HG03135 (cell line): ENCODE measurements around the gene GPX1.
"Not testable (repeated sequence)": the region's sequence is repeated elsewhere in the genome, so short reads cannot be mapped to it uniquely, and the experiment has no call there.

ENCODE experiments used
- ATAC-seq: cut with Tn5 transposase; IDR thresholded peaks from one replicate; pipeline ENCODE4 v1.9.1; 2021; ENCODE audit warnings: mild to moderate bottlenecking, moderate library complexity; ENCODE audit not compliant: unreplicated experiment

Gene GPX1

DNA sequence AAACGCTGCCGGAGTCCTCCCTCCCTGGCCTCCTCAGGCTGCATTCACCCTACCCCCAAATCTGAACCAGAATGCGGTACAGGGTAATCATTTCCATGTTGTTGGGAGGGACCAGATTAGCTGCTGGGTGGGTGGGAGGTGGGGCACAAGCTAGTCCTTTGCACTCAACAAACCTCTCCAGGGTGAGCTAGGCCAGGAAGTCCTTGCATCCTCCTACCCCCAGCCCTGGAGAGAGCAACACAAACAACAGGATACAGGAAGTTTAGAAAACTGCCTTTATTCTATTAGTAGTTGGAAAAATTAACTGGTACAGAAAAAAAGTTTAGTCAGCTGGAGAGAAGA is 702 bp upstream of the GPX1 start:
- ATAC-seq = peak; percentile 21

DNA sequence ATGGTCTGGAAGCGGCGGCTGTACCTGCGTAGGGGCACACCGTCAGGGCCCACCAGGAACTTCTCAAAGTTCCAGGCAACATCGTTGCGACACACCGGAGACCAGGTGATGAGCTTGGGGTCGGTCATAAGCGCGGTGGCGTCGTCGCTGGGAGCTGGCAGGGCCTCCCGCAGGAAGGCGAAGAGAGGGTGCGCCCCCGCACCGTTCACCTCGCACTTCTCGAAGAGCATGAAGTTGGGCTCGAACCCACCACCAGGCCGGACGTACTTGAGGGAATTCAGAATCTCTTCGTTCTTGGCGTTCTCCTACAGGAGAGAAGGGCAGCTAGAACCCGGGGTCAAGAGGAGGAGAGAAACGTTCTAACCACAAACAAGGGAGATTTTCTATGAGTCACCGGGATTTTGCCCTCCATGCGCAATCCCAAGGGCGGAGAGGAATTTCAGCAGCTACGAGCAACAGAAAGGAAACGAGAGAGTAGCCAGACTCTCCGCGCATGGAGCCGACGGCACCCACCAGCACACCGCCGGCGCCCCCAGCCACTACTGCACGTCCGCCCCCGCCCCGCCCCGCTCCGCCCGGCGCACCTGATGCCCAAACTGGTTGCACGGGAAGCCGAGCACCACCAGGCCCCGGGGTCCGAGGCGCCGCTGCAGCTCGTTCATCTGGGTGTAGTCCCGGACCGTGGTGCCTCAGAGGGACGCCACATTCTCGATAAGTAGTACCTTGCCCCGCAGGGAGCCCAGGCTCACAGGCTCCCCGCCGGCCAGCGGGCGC is 523 bp downstream of the GPX1 start:
- peak; percentile 35 for ATAC-seq

DNA sequence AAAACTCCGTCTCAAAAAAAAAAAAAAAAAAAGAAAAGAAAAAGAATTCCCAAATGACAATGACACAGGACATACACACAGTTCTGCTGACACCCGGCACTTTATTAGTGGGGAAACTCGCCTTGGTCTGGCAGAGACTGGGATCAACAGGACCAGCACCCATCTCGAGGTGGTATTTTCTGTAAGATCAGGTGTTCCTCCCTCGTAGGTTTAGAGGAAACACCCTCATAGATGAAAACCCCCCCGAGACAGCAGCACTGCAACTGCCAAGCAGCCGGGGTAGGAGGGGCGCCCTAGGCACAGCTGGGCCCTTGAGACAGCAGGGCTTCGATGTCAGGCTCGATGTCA is 1.1 kb downstream of the GPX1 start:
- ATAC-seq = peak; percentile 15

DNA sequence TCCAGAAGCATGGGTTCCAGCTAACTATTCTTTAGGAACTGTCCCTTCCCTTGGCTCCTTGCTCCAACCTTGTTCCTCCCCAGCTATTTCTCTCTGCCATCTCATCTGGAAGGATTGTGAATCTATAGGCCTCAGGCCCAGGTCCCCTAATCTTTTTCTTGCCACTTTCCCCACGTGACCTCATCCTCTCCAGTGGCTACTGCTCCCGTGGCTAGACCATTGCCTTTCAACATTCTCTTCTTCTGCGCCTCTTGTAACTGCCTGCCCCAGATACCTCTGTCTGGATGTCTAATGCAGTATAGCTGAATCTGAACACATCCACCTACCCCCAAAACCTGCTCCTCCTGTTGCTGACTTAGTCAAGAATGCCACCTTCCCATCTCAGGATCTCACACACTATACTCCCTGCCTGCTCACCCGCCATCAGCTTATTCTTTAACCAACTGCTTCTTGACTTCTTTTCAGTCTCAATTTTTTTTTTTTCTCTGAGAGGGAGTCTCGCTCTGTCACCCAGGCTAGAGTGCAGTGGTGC is 5.2 kb downstream of the GPX1 start:
- no peak for ATAC-seq

DNA sequence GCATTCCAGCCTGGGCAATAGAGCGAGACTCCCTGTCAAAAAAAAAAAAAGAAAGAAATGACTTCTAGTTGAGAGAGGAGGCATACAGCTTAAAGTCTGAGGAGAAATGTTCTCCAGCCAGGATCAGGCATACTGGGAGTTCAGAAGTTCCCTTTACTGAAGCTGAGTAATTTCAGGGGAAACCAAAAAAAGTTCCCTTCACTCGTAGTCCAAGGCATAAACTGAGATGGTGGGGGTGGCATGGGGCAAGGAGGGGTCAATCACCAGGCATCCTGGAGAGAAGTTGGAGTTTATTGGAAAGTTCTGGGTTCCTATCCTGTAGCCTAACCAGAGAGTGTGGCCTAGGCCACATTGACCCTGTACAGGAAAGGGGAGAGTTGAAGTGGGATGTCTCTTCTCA is 5.9 kb downstream of the GPX1 start:
- no peak for ATAC-seq

DNA sequence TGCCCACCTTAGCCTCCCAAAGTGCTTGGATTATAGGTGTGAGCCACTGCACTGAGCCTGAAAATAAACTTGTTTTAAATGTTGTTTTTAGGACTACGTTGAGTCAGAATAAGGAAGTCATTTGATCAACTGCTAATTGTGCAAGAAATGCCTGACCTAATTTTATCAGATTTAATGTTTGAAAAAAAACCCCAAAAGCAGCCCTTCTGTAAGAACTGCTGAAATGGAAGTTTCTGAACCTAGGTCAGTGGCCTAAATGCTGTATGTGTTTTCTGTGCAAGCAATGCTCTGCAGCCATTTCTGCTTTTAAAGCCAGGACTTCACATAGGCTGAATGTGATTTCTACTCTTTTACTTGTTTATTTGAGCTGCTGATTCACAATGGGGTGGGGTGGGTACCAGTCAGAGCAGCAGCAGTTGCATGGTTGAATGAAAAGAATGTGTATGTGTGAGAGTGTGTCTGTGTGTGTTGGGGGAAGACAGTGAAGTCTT is 6.6 kb downstream of the GPX1 start:
- ATAC-seq = no peak

DNA sequence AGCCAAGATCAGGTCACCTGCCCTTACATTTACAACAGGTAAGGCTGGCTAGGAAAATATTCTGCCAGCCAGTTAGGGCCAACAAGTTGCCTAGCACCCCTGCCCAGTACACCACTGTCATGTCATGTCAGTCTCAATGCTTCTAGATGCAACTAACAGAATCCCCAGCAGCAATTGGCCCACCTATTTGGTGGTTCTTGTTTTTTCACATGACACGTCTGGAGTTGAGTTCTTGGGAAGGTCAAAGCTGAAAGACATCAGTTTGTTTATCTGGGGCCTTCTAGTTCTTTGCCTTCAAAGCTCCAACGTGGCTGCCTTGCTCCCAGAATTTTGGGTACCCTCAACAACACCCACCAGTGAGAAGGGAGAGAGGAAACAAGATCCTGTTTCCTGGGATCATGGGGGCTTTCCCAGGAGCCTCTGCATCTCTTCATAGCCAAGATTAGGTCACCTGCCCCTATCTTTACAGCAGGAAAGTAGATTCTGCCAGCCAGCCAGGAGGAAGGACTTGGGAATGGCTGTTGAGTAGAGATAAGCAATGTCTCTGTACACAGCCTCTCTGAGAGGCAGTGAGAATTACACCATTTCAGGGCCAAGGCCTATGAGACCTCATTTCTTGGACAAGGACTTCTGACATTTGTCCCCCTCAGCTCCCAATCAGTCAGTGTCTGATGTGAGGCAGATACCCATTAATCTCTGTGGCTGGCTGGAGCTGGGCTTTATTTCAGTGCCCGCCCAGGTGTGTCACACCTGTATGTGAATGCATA is 8.6 kb downstream of the GPX1 start:
- no peak for ATAC-seq

DNA sequence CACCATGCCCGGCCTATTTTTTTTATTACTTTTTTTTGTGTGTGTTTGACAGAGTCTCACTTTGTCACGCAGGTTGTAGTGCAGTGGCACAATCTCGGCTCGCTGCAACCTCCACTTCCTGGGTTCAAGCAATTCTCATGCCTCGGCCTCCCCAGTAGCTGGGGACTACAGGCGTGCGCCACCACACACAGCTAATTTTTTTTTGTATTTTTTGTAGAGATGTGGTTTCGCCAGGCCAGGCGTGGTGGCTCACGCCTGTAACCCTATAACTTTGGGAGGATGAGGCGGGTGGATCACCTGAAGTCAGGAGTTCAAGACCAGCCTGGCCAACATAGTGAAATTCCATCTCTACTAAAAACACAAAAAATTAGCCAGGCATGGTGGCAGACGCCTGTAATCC is 9.8 kb downstream of the GPX1 start:
- not testable (repeated sequence) for ATAC-seq

DNA sequence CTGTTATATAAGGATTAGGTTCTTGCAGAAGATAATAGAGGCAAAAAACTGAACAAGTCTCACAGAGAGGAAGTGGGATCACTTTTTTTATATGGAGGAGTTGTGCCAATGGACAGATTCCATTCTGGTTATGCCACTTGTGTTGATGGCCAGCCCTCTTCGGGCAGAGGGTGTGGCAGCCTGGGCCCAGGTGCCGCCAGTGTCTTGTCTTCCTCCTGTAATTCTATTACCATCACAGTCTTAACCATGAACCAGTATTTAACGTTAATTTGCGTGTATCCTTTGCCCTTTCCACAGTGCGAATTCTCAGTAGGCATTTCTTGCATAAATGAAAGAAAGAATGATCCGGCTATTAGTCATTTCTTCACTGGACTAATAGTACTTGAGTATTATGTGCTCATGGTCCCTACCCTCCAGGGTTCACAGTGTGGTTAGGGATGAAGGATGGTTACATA is 11.3 kb downstream of the GPX1 start:
- ATAC-seq = no peak

DNA sequence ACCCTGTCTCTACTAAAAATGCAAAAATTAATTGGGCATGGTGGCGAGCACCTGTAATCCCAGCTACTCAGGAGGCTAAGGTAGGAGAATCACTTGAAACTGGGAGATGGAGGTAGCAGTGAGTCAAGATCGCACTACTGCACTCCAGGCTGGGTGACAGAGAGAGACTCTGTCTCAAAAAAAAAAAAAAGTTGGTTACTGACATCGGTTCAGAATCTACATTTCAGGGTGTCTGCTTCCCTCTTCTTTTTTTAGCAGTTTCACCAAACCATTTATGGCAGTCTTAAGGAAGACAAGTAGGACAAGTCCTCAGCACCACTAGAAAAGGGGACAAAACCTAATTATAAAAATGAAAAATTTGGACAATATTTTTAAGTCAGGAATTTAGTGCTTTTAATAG is 15.0 kb downstream of the GPX1 start:
- no peak for ATAC-seq

DNA sequence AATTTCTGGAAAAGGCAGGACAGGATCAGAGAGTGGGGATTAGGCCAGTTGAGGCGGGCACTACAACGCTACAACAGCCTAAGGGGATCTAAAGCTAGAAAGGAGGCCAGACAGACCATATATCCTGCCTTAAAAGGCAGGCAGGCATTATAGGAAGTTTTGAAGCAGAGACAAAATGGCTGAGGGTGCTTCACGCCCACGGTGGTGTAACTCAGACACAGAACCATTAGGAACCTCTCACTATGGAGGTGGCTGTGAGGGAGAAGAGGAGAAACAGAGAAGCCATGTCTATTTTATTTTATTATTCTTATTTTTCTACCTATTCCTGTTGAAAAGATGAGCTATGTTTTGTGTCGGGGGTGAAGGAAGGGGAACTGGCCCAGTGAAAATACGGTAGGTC is 16.2 kb downstream of the GPX1 start:
- ATAC-seq = no peak

DNA sequence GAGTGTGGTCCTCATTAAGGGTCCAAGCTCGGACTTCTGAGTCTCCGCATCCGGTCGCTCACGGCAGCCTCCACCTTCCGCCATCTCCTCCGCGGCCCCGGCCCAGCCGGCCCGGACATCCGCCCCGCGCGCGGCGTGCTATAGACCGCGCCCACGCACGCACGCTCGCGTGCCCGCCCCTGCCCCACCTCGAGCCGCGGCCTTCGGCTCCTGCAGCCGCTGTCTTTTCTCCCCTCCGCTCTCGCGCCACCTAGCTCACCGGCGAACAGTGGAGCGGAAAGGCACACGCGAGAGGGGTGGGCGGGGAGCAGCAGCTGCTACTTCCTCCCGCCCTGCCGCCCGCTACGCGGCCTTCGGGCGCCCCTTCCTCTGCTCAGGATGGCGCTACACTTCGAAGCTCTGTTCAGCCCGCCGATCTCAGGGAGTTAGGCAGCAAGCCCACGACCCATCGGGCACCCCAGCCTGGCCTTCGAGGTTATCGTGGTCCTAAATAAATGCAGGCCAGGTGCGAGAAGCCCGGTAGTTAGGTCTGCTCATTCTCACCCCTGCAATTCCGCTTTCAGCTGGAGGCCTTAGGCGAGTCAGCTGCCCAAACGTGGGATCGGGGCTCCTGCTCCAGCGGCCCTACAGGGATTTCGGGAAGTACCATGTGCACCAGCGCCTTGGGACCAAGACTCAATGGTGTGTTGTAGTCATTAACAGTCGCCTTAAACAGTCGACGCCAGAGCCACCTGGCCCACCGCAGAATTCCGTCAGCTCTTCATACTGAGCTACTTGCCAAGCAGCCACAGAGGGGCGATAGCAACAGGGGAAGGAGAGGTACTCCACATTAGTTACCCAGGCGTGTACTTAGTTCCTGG is 18.0 kb downstream of the GPX1 start, which contains the start of gene USP4:
TSS of gene USP4 (minus strand) at position 113 of the 860 bp plus-strand sequence. CDS start at position 84, 29 bp downstream.
- peak; percentile 75 for ATAC-seq

DNA sequence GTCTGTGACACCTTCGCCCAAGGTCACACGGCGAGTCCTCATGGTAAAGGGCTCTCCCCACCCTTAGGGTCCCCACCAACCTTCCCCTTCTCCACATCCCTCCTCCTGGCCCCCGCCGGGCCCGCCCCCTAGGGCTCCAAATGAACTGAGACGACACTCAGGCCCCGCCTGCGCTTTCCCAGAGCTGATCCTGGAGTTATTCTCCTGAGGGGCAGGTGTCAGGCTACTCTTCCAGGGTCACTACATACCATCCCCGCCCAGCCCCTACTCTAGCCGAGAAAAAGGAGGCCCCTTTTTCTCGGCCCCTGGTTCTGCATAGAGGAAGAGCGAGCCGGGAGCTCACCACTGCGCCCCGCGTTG is 18.6 kb downstream of the GPX1 start:
- peak; percentile 6 for ATAC-seq

DNA sequence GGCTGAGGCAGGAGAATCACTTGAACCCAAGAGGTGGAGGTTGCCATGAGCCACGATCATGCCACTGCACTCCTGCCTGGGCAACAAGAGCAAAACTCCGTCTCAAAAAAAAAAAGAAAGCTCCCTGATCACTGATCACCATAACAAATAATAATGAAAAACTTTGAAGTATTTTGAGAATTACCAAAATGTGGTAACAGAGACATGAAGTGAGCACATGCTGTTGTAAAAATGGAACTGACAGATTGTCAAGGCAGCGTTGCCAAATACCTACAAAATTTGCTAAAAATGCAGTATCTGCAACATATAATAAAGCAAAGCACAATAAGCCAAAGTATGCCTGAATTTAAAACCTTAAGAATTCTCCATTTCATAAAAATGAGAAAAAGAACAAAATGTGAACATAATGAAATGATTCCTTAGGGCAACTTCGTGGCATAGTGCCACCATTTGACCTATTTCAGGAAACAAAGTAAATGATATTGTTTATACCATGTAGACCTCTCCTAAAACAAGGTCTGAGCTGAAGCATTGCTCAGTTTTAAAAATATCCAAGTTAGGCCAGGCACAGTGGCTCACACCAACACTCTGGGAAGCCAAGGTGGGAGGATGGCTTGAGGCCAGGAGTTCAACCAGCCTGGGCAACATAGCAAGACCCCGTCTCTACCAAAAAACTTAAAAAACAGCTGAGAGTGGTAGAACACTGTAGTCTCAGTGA is 24.1 kb downstream of the GPX1 start:
- ATAC-seq = no peak

DNA sequence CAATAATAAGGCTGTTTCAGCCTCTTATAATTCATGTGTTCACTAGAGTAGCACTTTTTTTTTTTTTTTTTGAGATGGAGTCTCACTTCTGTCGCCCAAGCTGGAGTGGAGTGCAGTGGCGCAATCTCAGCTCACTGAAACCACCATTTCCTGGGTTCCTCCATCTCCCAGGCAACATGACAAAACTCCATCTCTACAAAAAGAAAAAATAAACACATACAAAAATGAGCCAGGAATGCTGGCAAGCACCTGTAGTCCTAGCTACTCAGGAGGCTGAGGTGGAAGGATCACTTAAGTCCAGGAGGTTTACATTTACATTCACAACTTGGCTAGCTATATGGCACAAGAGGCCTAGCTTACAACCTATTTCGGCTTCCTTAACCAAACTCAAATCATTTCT is 25.1 kb downstream of the GPX1 start:
- no peak for ATAC-seq

DNA sequence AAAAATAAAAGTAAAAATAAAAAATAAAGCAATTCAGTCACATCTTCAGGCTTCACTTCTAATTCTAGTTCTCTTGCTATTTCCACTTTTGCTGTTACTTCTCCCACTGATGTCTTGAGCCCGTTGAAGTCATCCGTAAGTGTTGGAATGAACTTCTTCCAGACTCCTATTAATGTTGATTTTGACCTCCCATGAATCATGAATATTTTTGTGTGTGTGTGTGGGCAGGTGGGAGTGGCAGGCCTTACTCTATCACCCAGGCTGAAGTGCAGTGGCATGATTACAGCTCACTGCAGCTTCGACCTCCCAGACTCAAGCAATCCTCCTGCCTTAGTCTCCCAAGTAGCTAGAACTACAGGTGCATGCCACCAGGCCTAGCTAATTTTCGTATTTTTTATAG is 29.0 kb downstream of the GPX1 start:
- ATAC-seq = no peak

DNA sequence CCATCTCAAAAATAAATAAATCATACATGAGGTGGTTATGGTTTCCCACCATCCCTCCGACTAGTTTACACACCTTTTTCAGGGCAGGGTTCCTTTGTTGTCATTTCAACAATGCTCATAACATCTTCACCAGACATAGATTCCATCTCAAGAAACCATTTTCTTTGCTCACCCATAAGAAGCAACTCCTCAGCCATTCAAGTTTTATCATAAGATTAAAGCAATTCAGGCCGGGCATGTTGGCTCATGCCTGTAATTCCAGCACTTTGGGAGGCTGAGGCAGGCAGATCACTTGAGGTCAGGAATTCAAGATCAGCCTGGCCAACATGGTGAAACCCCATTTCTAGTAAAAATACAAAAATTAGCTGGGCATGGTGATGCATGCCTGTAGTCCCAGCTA is 29.8 kb downstream of the GPX1 start:
- not testable (repeated sequence) for ATAC-seq

DNA sequence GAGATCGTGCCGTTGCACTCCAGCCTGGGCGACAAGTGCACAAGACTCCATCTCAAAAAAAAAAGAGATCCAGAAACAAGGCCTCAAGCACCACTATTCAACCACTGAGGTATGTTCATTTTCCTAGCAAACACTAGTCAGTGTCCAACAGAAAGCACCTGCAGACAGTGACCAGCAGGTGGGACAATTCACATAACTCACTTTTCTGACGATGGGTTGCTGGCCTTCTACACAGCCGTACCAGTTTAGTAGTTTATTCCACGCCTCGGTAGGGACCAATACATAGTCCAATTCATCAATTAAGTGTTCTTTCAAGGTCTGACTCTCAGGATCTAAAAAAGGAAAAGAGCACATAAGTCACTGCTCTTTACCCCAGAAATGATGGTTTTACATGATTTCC is 30.7 kb downstream of the GPX1 start:
- no peak for ATAC-seq

DNA sequence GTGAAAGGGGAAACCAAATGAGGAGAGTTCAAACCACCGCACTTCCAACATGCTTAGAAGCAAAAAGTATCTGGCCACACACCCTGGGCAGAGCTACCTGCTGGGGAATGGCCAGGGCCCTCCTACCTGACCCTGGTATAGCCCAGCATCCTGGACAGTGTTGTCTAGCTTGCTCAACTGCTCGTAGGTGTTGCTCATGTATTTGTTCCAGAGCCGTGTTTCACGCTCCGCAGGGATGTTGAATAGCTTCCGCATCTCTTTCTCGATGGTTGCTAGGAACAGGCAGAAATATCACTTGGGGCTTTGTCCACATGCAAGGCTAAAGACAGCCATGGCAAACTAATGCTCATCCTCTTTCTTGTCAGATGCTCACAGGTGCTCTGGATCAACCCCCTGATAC is 33.4 kb downstream of the GPX1 start:
- ATAC-seq = no peak

DNA sequence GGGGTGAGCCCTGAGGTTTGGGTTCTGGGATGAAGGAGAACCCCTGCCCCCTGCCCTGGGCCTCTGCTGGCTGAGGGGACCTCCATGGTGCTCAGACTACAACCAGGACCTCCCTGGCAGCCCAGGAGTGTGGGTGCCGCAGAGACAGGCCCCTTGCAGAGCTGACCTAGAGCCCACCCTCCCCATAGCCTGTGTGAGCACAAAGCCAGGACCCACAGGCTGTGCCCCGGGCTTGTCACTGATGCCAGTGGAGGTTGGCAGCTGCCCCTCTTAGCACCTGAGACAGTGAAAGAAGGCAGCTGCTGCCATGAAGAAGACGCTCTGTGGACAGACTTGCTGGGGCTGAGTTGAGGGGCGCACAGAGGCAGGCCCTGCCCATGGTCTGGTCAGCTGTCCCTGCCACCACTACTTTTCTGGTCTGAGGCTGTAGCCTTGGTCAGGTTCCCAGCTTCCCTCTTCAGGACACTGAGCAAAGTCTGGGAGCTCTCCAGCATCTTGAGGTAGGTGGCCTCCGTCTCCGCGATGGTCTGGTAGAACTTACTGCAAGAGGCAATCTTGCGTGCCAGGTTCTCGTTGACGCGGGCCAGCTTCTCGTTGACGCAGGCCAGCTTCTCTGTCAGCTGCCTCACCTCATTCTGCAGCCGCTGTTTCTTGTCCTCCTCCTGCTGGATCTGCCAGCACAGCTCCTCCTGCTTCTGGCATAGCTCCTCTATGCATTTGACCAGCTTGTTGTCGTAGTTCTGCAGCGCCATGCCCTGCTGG is 41.3 kb downstream of the GPX1 start:
- no peak for ATAC-seq
